GM21529 (cell line): ENCODE data around the gene ZDHHC1.
"Not testable (repeated sequence)": the region's sequence is repeated elsewhere in the genome, so short reads cannot be mapped to it uniquely, and the experiment has no call there.

Experiments used
- ATAC-seq: cut with Tn5 transposase; IDR thresholded peaks from one replicate; pipeline ENCODE4 v1.9.1; 2021; ENCODE audit not compliant: unreplicated experiment

Gene ZDHHC1

GRCh38 chr16:67431775-67432505 is 15.7 kb upstream of the ZDHHC1 start:
- ATAC-seq, result no peak

- ATAC-seq, result no peak
Measured at GRCh38 chr16:67430977-67431774, 14.9 kb upstream of the ZDHHC1 start, which contains the start of gene HSD11B2. HSD11B2 (plus strand) TSS chr16:67431121; CDS start chr16:67431249, 128 bp downstream.

- ATAC-seq, result no peak
Measured at GRCh38 chr16:67430504-67430976, 14.3 kb upstream of the ZDHHC1 start.

GRCh38 chr16:67429799-67430503 is 13.7 kb upstream of the ZDHHC1 start:
- ATAC-seq, result no peak

GRCh38 chr16:67429053-67429798 is 12.9 kb upstream of the ZDHHC1 start:
- no peak for ATAC-seq

- no peak for ATAC-seq
Measured at GRCh38 chr16:67428146-67428731, 12.0 kb upstream of the ZDHHC1 start.

GRCh38 chr16:67426950-67427349 is 10.7 kb upstream of the ZDHHC1 start:
- ATAC-seq, result no peak

GRCh38 chr16:67426022-67426421 is 9.7 kb upstream of the ZDHHC1 start:
- no peak for ATAC-seq

GRCh38 chr16:67425580-67425979 is 9.3 kb upstream of the ZDHHC1 start:
- ATAC-seq, result no peak

- no peak for ATAC-seq
Measured at GRCh38 chr16:67425061-67425460, 8.8 kb upstream of the ZDHHC1 start.

- no peak for ATAC-seq
Measured at GRCh38 chr16:67424261-67424615, 8.0 kb upstream of the ZDHHC1 start.

GRCh38 chr16:67423611-67424260 is 7.5 kb upstream of the ZDHHC1 start:
- no peak for ATAC-seq

- no peak for ATAC-seq
Measured at GRCh38 chr16:67423015-67423414, 6.7 kb upstream of the ZDHHC1 start.

GRCh38 chr16:67421030-67421429 is 4.8 kb upstream of the ZDHHC1 start:
- ATAC-seq, result no peak

- no peak for ATAC-seq
Measured at GRCh38 chr16:67419931-67420330, 3.7 kb upstream of the ZDHHC1 start.

- no peak for ATAC-seq
Measured at GRCh38 chr16:67419502-67419901, 3.2 kb upstream of the ZDHHC1 start.

- ATAC-seq, result no peak
Measured at GRCh38 chr16:67417333-67418061, 1.2 kb upstream of the ZDHHC1 start.

GRCh38 chr16:67415421-67415820 is 856 bp downstream of the ZDHHC1 start:
- ATAC-seq, result not testable (repeated sequence)
